ENCODE results near the gene BAK1.

- no peak for TF ChIP-seq POLR2A (IDR thresholded peaks at IDR 0.05)
- no peak for TF ChIP-seq POLR2AphosphoS5 (IDR thresholded peaks at IDR 0.05)
- no peak for TF ChIP-seq CTCF (IDR thresholded peaks at IDR 0.05)
Measured at GRCh38 chr6:33543116-33543515, 37.0 kb downstream of the BAK1 start.
